BJ (cell line): Measurements from ENCODE around the gene SOBP. TPM values are rescaled to one million over a fixed set of nuclear protein-coding genes. Genes with fewer than 3 reads are reported as not detected.

Experiments used
- CTCF ChIA-PET: fragments of 350-600 bp; formaldehyde crosslinking; extraction: SDS; loops from one replicate; lab custom pipeline; 2021; ENCODE audit warnings: antibody characterized with exemption, inconsistent platforms; lab: Yijun Ruan, JAX
- POLR2A ChIA-PET: fragments of 300-600 bp; sonication (Branson Sonifier 250); formaldehyde crosslinking; extraction: SDS; loops from one replicate; lab custom pipeline; 2021; ENCODE audit warnings: antibody characterized with exemption; lab: Charles Lee
- DNase-seq: peaks from one replicate; pipeline ENCODE4 v3.0.0-alpha.2; 2011; ENCODE audit warnings: low read depth
- H3K27me3 ChIP-seq: 2 replicates; pipeline ENCODE4 v1.6.0; 2011; ENCODE audit warnings: low read length; ENCODE audit not compliant: control insufficient read depth, insufficient read depth
- H3K36me3 ChIP-seq: 2 replicates; pipeline ENCODE4 v1.5.1; 2011; ENCODE audit warnings: low read length; ENCODE audit not compliant: control insufficient read depth, insufficient read depth
- H3K4me3 ChIP-seq: 2 replicates; pipeline ENCODE4 v1.5.1; 2011; ENCODE audit warnings: low read depth, mild to moderate bottlenecking, control low read depth, low read length
- polyA plus RNA-seq: library from polyadenylated mRNA; depleted of rRNA; stranded (reverse); fragments of >200 nt; gene quantifications from 2 replicates; pipeline ENCODE4 v1.2.3, GENCODE V29; 2011
- TF ChIP-seq, protein P1 (sequence below): IDR thresholded peaks from 2 replicates; pipeline ENCODE4 v1.5.1; 2011; ENCODE audit warnings: low read depth, mild to moderate bottlenecking, control low read depth, inconsistent platforms, low read length, moderate library complexity; ENCODE audit not compliant: insufficient read depth

Gene SOBP
- polyA plus RNA-seq, 1 experiment: not detected

DNA sequence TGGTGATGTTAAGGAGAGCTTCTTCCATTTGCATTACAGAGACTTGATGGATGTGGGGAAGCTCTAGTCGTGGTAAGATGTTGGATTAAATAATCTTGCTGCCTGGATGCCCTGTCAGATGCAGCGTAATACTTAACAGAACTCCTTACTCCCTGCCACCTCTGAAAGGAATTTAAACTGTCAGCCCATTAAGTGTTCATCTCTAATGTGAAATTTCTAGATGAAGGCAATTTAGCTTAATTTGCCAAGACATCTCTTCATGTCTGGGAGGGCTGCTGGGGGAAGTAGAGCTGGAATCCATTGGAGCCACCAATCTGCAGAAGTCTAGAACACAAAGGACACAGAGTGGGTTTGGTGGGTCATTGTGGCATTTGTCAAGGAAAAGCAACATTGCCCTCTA, 64.4 kb downstream of the SOBP start:
- Histone ChIP-seq H3K4me3 (no peak overlapping the region), H3K36me3 (no peaks in the 10 kb centered on the region), H3K27me3 (no peaks in the 10 kb centered on the region)
- no peak for DNase-seq
- POLR2A ChIA-PET: no interaction called here
- CTCF ChIA-PET: interaction anchor here (0.6 kb wide), 1 partner anchor 81 kb away, joined by 3 read pairs; no protein-coding TSS in a partner anchor
- TF ChIP-seq, protein P1, sequence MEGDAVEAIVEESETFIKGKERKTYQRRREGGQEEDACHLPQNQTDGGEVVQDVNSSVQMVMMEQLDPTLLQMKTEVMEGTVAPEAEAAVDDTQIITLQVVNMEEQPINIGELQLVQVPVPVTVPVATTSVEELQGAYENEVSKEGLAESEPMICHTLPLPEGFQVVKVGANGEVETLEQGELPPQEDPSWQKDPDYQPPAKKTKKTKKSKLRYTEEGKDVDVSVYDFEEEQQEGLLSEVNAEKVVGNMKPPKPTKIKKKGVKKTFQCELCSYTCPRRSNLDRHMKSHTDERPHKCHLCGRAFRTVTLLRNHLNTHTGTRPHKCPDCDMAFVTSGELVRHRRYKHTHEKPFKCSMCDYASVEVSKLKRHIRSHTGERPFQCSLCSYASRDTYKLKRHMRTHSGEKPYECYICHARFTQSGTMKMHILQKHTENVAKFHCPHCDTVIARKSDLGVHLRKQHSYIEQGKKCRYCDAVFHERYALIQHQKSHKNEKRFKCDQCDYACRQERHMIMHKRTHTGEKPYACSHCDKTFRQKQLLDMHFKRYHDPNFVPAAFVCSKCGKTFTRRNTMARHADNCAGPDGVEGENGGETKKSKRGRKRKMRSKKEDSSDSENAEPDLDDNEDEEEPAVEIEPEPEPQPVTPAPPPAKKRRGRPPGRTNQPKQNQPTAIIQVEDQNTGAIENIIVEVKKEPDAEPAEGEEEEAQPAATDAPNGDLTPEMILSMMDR: no peak

DNA sequence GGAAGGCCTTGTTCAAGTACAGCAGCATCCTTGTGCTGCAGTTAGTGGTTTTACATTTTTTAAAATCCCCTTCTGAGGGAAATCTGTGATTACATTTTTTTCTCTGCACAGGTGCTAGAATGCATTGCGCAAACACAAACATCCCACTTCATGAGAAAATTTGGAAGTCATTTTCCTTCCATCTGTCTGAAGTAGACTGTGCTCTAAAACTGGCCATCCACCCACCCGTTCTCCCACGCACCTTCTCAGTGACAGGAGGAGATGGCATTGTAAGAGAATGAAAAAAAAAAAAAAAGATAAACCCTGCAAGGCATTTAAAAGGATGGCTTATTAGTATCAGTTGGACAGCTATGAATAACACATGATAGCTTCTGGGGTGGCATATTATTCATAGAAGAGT, 65.0 kb downstream of the SOBP start:
- ChIA-PET CTCF (no interaction called here), POLR2A (no interaction called here)
- Histone ChIP-seq H3K4me3 (no peak overlapping the region), H3K27me3 (no peaks in the 10 kb centered on the region), H3K36me3 (no peaks in the 10 kb centered on the region)
- no peak for DNase-seq
- TF ChIP-seq, protein P1: no peak

DNA sequence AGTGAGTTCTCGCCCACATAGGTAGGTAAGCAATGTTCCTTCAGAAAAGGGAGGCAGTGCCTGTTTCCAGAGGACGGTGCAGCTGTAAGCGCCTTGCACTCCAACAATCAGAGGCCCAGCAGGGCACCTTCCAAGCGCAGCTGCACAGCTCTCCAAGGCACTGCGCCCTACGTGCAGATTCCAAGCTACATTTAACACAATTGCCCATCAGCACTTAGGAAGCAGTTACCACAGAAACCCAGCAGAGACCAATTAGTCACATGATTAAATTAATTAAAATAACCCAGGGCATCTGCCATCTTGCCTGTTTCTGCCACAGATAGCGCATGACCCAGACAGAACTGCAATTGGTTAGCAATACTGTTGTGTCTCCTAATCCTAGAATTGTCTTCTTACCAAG, 65.5 kb downstream of the SOBP start:
- H3K4me3 ChIP-seq: no peak overlapping the region
- ChIA-PET POLR2A (no interaction called here), CTCF (no interaction called here)
- DNase-seq: no peak
- TF ChIP-seq, protein P1: no peak
- H3K27me3 ChIP-seq: 0 out of 2 replicates have a peak, but pooled peaks cover 2% of the 10 kb centered on the region
- H3K36me3 ChIP-seq: no peaks in the 10 kb centered on the region

DNA sequence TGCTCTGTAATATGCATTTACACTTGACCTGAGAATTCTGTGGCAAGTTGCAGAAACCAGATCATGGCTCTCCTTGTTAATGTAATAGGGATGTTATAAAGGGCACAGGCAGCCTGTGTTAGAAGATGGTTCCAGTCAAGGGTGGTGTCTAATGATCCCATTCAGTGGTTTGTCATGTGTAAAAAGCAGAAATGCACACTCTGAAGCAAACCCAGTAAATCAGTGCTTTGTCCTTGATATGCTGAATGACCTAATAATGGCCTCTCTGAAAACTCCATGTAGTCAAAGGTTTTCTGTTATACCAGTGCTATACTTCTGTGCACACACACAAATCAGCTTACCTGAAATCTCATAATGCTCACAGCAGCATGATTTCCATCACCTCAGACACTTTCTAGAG, 66.2 kb downstream of the SOBP start:
- no peak for DNase-seq
- Histone ChIP-seq H3K4me3 (no peak overlapping the region), H3K36me3 (no peaks in the 10 kb centered on the region), H3K27me3 (0 out of 2 replicates have a peak, but pooled peaks cover 2% of the 10 kb centered on the region)
- ChIA-PET CTCF (no interaction called here), POLR2A (no interaction called here)
- TF ChIP-seq, protein P1: no peak

DNA sequence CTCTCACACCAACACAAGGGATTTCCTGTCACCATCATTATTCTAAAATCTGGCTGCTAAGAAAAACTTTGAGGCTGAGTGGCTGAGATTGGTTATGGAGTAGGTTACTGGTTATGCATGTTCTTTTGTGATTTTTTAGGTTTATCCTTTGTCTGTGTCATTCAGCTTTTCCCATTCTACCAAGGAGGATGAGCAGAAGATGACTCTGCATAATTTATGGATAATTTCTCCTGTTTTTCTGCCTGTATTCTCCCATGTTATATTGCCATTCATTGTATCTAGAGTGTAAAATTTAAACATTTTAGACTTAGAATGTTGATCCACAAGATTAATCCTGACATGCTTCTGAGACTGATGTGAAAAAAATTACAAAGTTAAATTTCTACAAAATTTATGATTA, 67.8 kb downstream of the SOBP start:
- no peaks in the 10 kb centered on the region for H3K36me3 ChIP-seq
- peaks cover 2% of the 10 kb centered on the region; the same call in 1 of the 2 replicates for H3K27me3 ChIP-seq
- POLR2A ChIA-PET: no interaction called here
- no peak overlapping the region for H3K4me3 ChIP-seq
- no peak for DNase-seq
- CTCF ChIA-PET: no interaction called here
- TF ChIP-seq, protein P1: no peak
